Kidney (tissue), 14 donors: Measurements from ENCODE around the gene LHPP. TPM values are rescaled to one million over a fixed set of nuclear protein-coding genes. Genes with fewer than 3 reads are reported as not detected.
A peak's percentile ranks its signal among the peaks of the same experiment; 100 is the strongest.

Source experiments
- DNase-seq, 5 donors: peaks; one replicate each; pipeline ENCODE4 v3.0.0-alpha.2; 2013 to 2020
- FAIRE-seq: peaks from 2 replicates; lab custom pipeline; 2012; peaks lifted over from hg19 to GRCh38; lab: Jason Lieb, UNC
- H3K27ac ChIP-seq, 2 donors: one replicate each; pipeline ENCODE4 v1.7.0; 2013; ENCODE audit warnings: low read depth in 2 of 2, low read length in 2 of 2, inconsistent platforms in 1 of 2
- H3K27me3 ChIP-seq: one replicate; pipeline ENCODE4 v1.7.1; 2013; ENCODE audit warnings: low read length, inconsistent platforms; ENCODE audit not compliant: control insufficient read depth, insufficient read depth
- H3K36me3 ChIP-seq, 3 donors: one replicate each; pipeline versions ENCODE4 v1.7.0 to v1.7.1; 2013; ENCODE audit warnings: low read length in 3 of 3, control low read depth in 1 of 3, inconsistent platforms in 1 of 3; ENCODE audit not compliant: insufficient read depth in 3 of 3, control insufficient read depth in 2 of 3
- H3K4me1 ChIP-seq, 3 donors: one replicate each; pipeline versions ENCODE4 v1.7.0 to v1.7.1; 2013; ENCODE audit warnings: low read length in 3 of 3, inconsistent platforms in 1 of 3, low read depth in 1 of 3; ENCODE audit not compliant: control insufficient read depth in 2 of 3, insufficient read depth in 2 of 3
- H3K4me3 ChIP-seq, 3 donors: one replicate each; pipeline versions ENCODE4 v1.7.0 to v1.8.1; 2013; ENCODE audit warnings: low read length in 3 of 3, control low read depth in 1 of 3, inconsistent platforms in 1 of 3
- H3K9ac ChIP-seq, 3 donors: one replicate each; pipeline versions ENCODE4 v1.7.0 to v1.7.1; 2013; ENCODE audit warnings: low read length in 3 of 3, control low read depth in 1 of 3, inconsistent platforms in 1 of 3
- H3K9me3 ChIP-seq, 3 donors: one replicate each; pipeline versions ENCODE4 v1.7.0 to v1.7.1; 2013; ENCODE audit warnings: low read length in 3 of 3, control low read depth in 1 of 3, inconsistent platforms in 1 of 3; ENCODE audit not compliant: control insufficient read depth in 2 of 3, insufficient read depth in 1 of 3
- CTCF ChIP-seq: IDR thresholded peaks from 3 replicates; pipeline ENCODE4 v1.5.1; 2012; ENCODE audit warnings: mild to moderate bottlenecking, moderate library complexity, borderline replicate concordance; ENCODE audit not compliant: insufficient read depth; ENCODE audit errors: extremely low read depth
- intact Hi-C: fragments of 100-400 bp; cut with DNase I; formaldehyde crosslinking; loops from one replicate; pipeline ENCODE4 v1.11.1; 2022
- polyA plus RNA-seq: library from polyadenylated mRNA; stranded (reverse); fragments of 350-450 nt; fragmentation: Illumina TruSeq; extraction: RNeasy Lipid Tissue Mini Kit (QIAGEN cat#74804); gene quantifications from one replicate; pipeline ENCODE4 v1.2.3, GENCODE V29; 2014; ENCODE audit warnings: low read depth, low replicate concordance; ENCODE audit not compliant: insufficient read depth
- total RNA-seq: library from RNA; stranded (reverse); fragmentation: NEBNext Ultra II Directional; extraction: Animal tissue kit (Norgen Biotek cat#: 25700); gene quantifications from one replicate; pipeline ENCODE4 v1.2.1, GENCODE V29; 2021
- donor health status: control.
- donor health status: control.
- donor health status: control.
- donor health status: control.
- donor health status: control.
- donor health status: DM: yes; HTN: yes; CAD: no.
- donor health status: Normal renal cell carcinoma (clear cell type).

LHPP gene
- total and polyA plus RNA-seq, 2 donors from 2014 or later, result 16.6 to 52.5 TPM

GRCh38 chr10:124515244-124515970 is 53.8 kb downstream of the LHPP start:
- no peak for FAIRE-seq
- no peak overlapping the region for H3K27ac ChIP-seq
- no peak overlapping the region for H3K9ac ChIP-seq
- intact Hi-C loops, result no loop called here
- H3K27me3 ChIP-seq, result no peaks in the 10 kb centered on the region
- H3K36me3 ChIP-seq, result peaks cover 0 to 3% (median 0%) of the 10 kb centered on the region in 3 donors
- H3K4me3 ChIP-seq, result no peak overlapping the region
- TF ChIP-seq CTCF, result no peak
- no peaks in the 10 kb centered on the region for H3K9me3 ChIP-seq
- no peaks in the 10 kb centered on the region for H3K4me1 ChIP-seq
- no peak for DNase-seq

- Histone ChIP-seq H3K27me3 (no peaks in the 10 kb centered on the region), H3K9me3 (no peaks in the 10 kb centered on the region), H3K9ac (no peak overlapping the region), H3K4me3 (no peak overlapping the region), H3K27ac (no peak overlapping the region), H3K4me1 (no peaks in the 10 kb centered on the region), H3K36me3 (peaks cover 0 to 3% (median 0%) of the 10 kb centered on the region in 3 donors)
- DNase-seq (no peak), FAIRE-seq (no peak)
- intact Hi-C loops, result no loop called here
- no peak for TF ChIP-seq CTCF
These were observed 54.6 kb downstream of the LHPP start for GRCh38 chr10:124516181-124516580.

GRCh38 chr10:124516746-124517397 is 55.2 kb downstream of the LHPP start:
- FAIRE-seq, result no peak
- DNase-seq, result peak in 1 of 5 donors; percentile 46
- no peak for TF ChIP-seq CTCF

More at GRCh38 chr10:124516746-124517397, 55.2 kb downstream of the LHPP start:
- Histone ChIP-seq H3K4me3 (no peak overlapping the region), H3K27me3 (no peaks in the 10 kb centered on the region), H3K27ac (no peak overlapping the region), H3K36me3 (peaks cover 0 to 3% (median 0%) of the 10 kb centered on the region in 3 donors), H3K4me1 (no peaks in the 10 kb centered on the region), H3K9ac (no peak overlapping the region), H3K9me3 (no peaks in the 10 kb centered on the region)
- intact Hi-C loops, result no loop called here
